Smooth muscle cell (in vitro differentiated cells): ENCODE measurements around the gene BMP2K. TPM values are rescaled to one million over a fixed set of nuclear protein-coding genes. Genes with fewer than 3 reads are reported as not detected.

Source experiments
- DNase-seq: peaks from one replicate; lab custom pipeline; 2025; ENCODE audit not compliant: unreplicated experiment; lab: John Stamatoyannopoulos, UW
- H2AFZ ChIP-seq: fragments of 200-600 bp; sonication (generic); 2 replicates; pipeline ENCODE4 v1.6.0; 2016; ENCODE audit warnings: antibody characterized with exemption, low read depth, mild to moderate bottlenecking
- H3F3A ChIP-seq: fragments of 200-600 bp; sonication (generic); 2 replicates; pipeline ENCODE4 v1.6.0; 2017; ENCODE audit warnings: antibody characterized with exemption, low read depth
- H3K27ac ChIP-seq: fragments of 200-600 bp; sonication (generic); 2 replicates; pipeline ENCODE4 v1.5.1; 2016; ENCODE audit warnings: low read depth, mild to moderate bottlenecking
- H3K27me3 ChIP-seq: fragments of 200-600 bp; sonication (generic); 2 replicates; pipeline ENCODE4 v1.6.1; 2016; ENCODE audit warnings: low read depth, mild to moderate bottlenecking
- H3K36me3 ChIP-seq: fragments of 200-600 bp; sonication (generic); 2 replicates; pipeline ENCODE4 v1.5.1; 2016; ENCODE audit warnings: low read depth
- H3K4me1 ChIP-seq: fragments of 200-600 bp; sonication (generic); 2 replicates; pipeline ENCODE4 v1.5.1; 2016; ENCODE audit warnings: low read depth
- H3K4me2 ChIP-seq: fragments of 200-600 bp; sonication (generic); 2 replicates; pipeline ENCODE4 v1.6.0; 2016; ENCODE audit warnings: mild to moderate bottlenecking
- H3K4me3 ChIP-seq: fragments of 200-600 bp; sonication (generic); 2 replicates; pipeline ENCODE4 v1.5.1; 2016; ENCODE audit warnings: mild to moderate bottlenecking
- H3K79me2 ChIP-seq: fragments of 200-600 bp; sonication (generic); 2 replicates; pipeline ENCODE4 v1.6.0; 2016; ENCODE audit warnings: low read depth, mild to moderate bottlenecking
- H3K9ac ChIP-seq: fragments of 200-600 bp; sonication (generic); 2 replicates; pipeline ENCODE4 v1.6.0; 2016; ENCODE audit warnings: low read depth
- H3K9me3 ChIP-seq: fragments of 200-600 bp; sonication (generic); replicated peaks from 2 replicates; pipeline ENCODE4 v1.5.1; 2016; ENCODE audit warnings: low read depth
- H4K20me1 ChIP-seq: fragments of 200-600 bp; sonication (generic); 2 replicates; pipeline ENCODE4 v1.6.0; 2016; ENCODE audit warnings: low read depth
- CTCF ChIP-seq: fragments of 200-600 bp; sonication (generic); IDR thresholded peaks from 2 replicates; pipeline ENCODE4 v1.5.1; 2017; ENCODE audit warnings: borderline replicate concordance, mild to moderate bottlenecking, antibody characterized with exemption; ENCODE audit not compliant: insufficient read depth, poor library complexity, severe bottlenecking
- WGBS: methylation state at CpG from one replicate; pipeline ENCODE4 v1.1.7; 2016; ENCODE audit warnings: low lambda C conversion rate; 5-methylcytosine and 5-hydroxymethylcytosine counted together
- polyA plus RNA-seq: library from polyadenylated mRNA; unstranded; fragments of >200 nt; fragmentation: Nextera tagmentation; extraction: Ambion mirVana; gene quantifications from 2 replicates; pipeline ENCODE4 v1.2.1, GENCODE V29; 2016
- total RNA-seq: library from RNA; depleted of rRNA; stranded (reverse); fragments of >200 nt; gene quantifications from 2 replicates; pipeline ENCODE4 v1.2.3, GENCODE V29; 2014

BMP2K gene
- total and polyA plus RNA-seq, 2 experiments from 2014 or later, result 3.9 to 32.0 TPM

- H3K9me3 ChIP-seq, result no peaks in the 10 kb centered on the region
- H2AFZ ChIP-seq, result no peak overlapping the region
- no peaks in the 10 kb centered on the region for H3F3A ChIP-seq
- no peak overlapping the region for H3K27ac ChIP-seq
- no peaks in the 10 kb centered on the region for H4K20me1 ChIP-seq
- no peaks in the 10 kb centered on the region for H3K27me3 ChIP-seq
- H3K36me3 ChIP-seq, result no peaks in the 10 kb centered on the region
- TF ChIP-seq CTCF, result no peak
- H3K79me2 ChIP-seq, result no peaks in the 10 kb centered on the region
- no peak overlapping the region for H3K9ac ChIP-seq
- H3K4me3 ChIP-seq, result no peak overlapping the region
- no peak for DNase-seq
- no peak overlapping the region for H3K4me2 ChIP-seq
- 90% methylated on average over 2 of the region's 2 CpGs for WGBS
- H3K4me1 ChIP-seq, result no peaks in the 10 kb centered on the region
These were observed 13.6 kb upstream of the BMP2K start for GRCh38 chr4:78762529-78762928.

DNA sequence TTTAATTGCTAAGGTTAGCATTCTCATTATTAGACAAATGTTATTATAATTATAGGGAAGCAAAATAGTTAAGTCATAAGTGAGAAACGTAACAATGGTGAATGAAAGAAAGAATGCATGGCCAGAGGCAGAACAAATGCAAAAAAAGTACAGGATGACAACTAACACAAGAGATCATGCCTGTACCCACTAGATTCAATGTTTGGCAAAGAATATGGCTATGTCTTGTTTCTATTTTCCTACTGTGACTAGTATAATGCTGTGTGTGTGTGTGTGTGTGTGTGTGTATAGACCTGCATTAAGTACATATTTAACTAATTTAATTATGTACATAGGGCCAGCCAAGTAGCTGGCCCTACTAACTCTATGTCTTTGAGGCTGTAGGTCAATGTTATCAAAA is 12.9 kb upstream of the BMP2K start:
- TF ChIP-seq CTCF, result no peak
- no peaks in the 10 kb centered on the region for H4K20me1 ChIP-seq

DNA sequence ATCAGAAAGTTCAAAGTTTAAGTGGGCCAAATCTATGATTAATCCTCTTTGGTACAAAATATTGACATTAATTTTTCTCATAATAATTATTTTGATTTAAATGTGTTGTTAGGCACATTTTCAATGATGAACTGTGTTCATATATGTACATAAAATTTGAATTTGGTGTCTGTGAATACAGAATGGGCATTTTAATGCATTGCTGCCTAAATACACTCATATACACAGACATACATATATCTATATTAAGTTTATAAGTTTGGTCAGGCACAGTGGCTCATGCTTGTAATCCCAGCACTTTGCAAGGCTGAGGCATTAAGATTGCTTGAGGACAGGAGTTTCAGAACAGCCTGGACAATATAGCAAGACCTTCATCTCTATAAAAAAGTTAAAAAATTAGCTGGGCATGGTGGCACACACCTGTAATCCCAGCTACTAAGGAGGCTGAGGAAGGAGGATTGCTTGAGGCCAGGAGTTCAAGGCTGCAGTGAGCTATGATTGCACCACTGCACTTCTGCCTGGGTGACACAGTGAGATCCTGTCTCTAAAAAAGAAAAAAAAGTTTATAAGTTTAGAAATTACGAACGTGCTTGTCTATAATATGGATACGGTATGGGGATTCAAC is 12.3 kb upstream of the BMP2K start:
- Histone ChIP-seq H3K36me3 (no peaks in the 10 kb centered on the region), H3K9me3 (no peaks in the 10 kb centered on the region), H3K9ac (no peak overlapping the region), H4K20me1 (no peaks in the 10 kb centered on the region), H3F3A (no peaks in the 10 kb centered on the region), H2AFZ (no peak overlapping the region), H3K4me1 (no peaks in the 10 kb centered on the region), H3K4me2 (no peak overlapping the region), H3K79me2 (no peaks in the 10 kb centered on the region), H3K27ac (no peak overlapping the region), H3K4me3 (no peak overlapping the region), H3K27me3 (no peaks in the 10 kb centered on the region)
- no peak for TF ChIP-seq CTCF
- DNase-seq, result no peak
- 95% methylated on average over 3 of the region's 3 CpGs for WGBS

More for the DNA sequence above, 12.9 kb upstream of the BMP2K start:
- H3K4me2 ChIP-seq, result no peak overlapping the region
- no peaks in the 10 kb centered on the region for H3K79me2 ChIP-seq
- WGBS, result 73% methylated on average over 1 of the region's 1 CpG
- H3K27me3 ChIP-seq, result no peaks in the 10 kb centered on the region
- no peak for DNase-seq
- H3K36me3 ChIP-seq, result no peaks in the 10 kb centered on the region
- no peaks in the 10 kb centered on the region for H3F3A ChIP-seq
- no peak overlapping the region for H3K9ac ChIP-seq
- H3K4me1 ChIP-seq, result no peaks in the 10 kb centered on the region
- H3K4me3 ChIP-seq, result no peak overlapping the region
- H3K9me3 ChIP-seq, result no peaks in the 10 kb centered on the region
- no peak overlapping the region for H2AFZ ChIP-seq
- H3K27ac ChIP-seq, result no peak overlapping the region

- Histone ChIP-seq H4K20me1 (no peaks in the 10 kb centered on the region), H3K9ac (no peak overlapping the region), H2AFZ (no peak overlapping the region), H3F3A (no peaks in the 10 kb centered on the region), H3K27me3 (no peaks in the 10 kb centered on the region), H3K79me2 (no peaks in the 10 kb centered on the region), H3K9me3 (no peaks in the 10 kb centered on the region), H3K4me2 (no peak overlapping the region), H3K36me3 (no peaks in the 10 kb centered on the region), H3K4me3 (no peak overlapping the region), H3K4me1 (no peaks in the 10 kb centered on the region), H3K27ac (no peak overlapping the region)
- DNase-seq, result no peak
- TF ChIP-seq CTCF, result no peak
These were observed 11.6 kb upstream of the BMP2K start for GRCh38 chr4:78764498-78764961.
